IMR-90 (cell line): ENCODE measurements around the gene PSKH1.

ENCODE experiments used
- BHLHE40 ChIP-seq: fragments of 150-350 bp; IDR thresholded peaks from 2 replicates; pipeline ENCODE4 v1.6.1; 2016; ENCODE audit warnings: mild to moderate bottlenecking, low read depth, low read length
- CEBPB ChIP-seq: IDR thresholded peaks from 2 replicates; pipeline ENCODE4 v1.6.1; 2012; ENCODE audit warnings: low read depth, low read length, improper control_type of control experiment
- CTCF ChIP-seq: conservative IDR thresholded peaks from 2 replicates; pipeline ENCODE4 v1.5.1; 2012; ENCODE audit warnings: mild to moderate bottlenecking, low read depth, low read length, improper control_type of control experiment
- MAFK ChIP-seq: IDR thresholded peaks from 2 replicates; pipeline ENCODE4 v1.6.1; 2012; ENCODE audit warnings: low read depth, low read length, improper control_type of control experiment
- POLR2A ChIP-seq: IDR thresholded peaks from 2 replicates; pipeline ENCODE4 v1.6.1; 2012; ENCODE audit warnings: mild to moderate bottlenecking, low read depth, low read length
- RAD21 ChIP-seq: IDR thresholded peaks from 2 replicates; pipeline ENCODE4 v1.6.1; 2012; ENCODE audit warnings: low read length, improper control_type of control experiment
- USF2 ChIP-seq: fragments of 150-350 bp; IDR thresholded peaks from 2 replicates; pipeline ENCODE4 v1.6.1; 2017; ENCODE audit warnings: mild to moderate bottlenecking, antibody characterized with exemption, low read length, low read depth

GRCh38 chr16:67856927-67857546 is 36.0 kb upstream of the PSKH1 start:
- TF ChIP-seq POLR2A (no peak), RAD21 (no peak), USF2 (no peak), MAFK (no peak), CTCF (no peak), CEBPB (no peak), BHLHE40 (no peak)
